ENCODE data around the gene STXBP1. TPM values are rescaled to one million over a fixed set of nuclear protein-coding genes. Genes with fewer than 3 reads are reported as not detected.

Gene STXBP1
- total RNA-seq, 2 donors from 2014 or later = 66.2 to 87.3 TPM

DNA sequence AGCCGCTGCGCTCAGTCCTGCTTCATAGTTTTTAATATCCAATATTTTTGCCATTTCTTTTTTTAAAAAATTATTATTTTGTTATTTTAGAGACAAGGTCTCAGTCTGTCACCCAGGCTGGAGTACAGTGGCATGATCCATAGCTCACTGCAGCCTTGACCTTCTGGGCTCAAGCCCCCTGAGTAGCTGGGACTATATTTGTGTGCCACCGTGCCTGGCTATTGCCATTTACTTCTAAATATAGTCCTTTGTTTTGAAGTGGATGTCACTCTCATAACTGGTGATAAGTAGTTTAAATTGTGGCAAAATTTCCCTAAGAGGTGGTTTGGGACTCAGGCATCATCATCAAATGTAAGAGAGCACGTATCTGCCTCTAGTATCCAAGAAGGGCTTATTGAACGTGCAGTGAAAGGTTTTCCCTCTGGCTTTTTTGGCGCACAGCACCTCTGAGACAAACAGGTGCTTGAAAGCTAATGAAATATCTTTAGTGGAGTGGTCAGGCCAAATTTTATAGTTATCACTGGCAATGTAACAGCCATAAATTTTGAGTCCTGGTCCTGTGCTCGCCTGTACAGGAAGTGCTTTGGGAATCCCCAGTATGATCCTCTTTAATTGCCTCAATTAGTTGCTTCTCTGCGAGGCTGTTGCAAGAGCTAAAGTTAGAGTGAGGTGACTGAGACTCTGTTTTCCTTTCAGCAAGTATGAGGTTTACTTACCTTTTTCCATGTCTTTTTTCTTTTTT lies 14.8 kb downstream of the STXBP1 start:
- ATAC-seq (ENCODE audit: insufficient number of reproducible peaks, low FRiP score, low read depth) = no peak
- TF ChIP-seq, protein P1, sequence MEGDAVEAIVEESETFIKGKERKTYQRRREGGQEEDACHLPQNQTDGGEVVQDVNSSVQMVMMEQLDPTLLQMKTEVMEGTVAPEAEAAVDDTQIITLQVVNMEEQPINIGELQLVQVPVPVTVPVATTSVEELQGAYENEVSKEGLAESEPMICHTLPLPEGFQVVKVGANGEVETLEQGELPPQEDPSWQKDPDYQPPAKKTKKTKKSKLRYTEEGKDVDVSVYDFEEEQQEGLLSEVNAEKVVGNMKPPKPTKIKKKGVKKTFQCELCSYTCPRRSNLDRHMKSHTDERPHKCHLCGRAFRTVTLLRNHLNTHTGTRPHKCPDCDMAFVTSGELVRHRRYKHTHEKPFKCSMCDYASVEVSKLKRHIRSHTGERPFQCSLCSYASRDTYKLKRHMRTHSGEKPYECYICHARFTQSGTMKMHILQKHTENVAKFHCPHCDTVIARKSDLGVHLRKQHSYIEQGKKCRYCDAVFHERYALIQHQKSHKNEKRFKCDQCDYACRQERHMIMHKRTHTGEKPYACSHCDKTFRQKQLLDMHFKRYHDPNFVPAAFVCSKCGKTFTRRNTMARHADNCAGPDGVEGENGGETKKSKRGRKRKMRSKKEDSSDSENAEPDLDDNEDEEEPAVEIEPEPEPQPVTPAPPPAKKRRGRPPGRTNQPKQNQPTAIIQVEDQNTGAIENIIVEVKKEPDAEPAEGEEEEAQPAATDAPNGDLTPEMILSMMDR (IDR thresholded peaks at IDR 0.05) = no peak
- no peak for DNase-seq (ENCODE audit: low spot score)
- H3K27ac ChIP-seq = no peak overlapping the region
- no peak overlapping the region for H3K4me3 ChIP-seq
- no peaks in the 10 kb centered on the region for H3K27me3 ChIP-seq (replicated peaks; ENCODE audit: insufficient read depth)
- H3K9me3 ChIP-seq = no peaks in the 10 kb centered on the region
- no peaks in the 10 kb centered on the region for H3K4me1 ChIP-seq (ENCODE audit: control insufficient read depth in 1 of 2, low read depth in 2 of 2)
- H3K36me3 ChIP-seq = no peaks in the 10 kb centered on the region

- Histone ChIP-seq H3K4me1 (ENCODE audit: control insufficient read depth in 1 of 2, low read depth in 2 of 2) (no peaks in the 10 kb centered on the region), H3K27me3 (replicated peaks; ENCODE audit: insufficient read depth) (no peaks in the 10 kb centered on the region), H3K27ac (no peak overlapping the region), H3K36me3 (no peaks in the 10 kb centered on the region), H3K4me3 (no peak overlapping the region), H3K9me3 (no peaks in the 10 kb centered on the region)
- no peak for DNase-seq (ENCODE audit: low spot score)
- TF ChIP-seq, protein P1 (IDR thresholded peaks at IDR 0.05) = no peak
- ATAC-seq (ENCODE audit: insufficient number of reproducible peaks, low FRiP score, low read depth) = no peak
These were observed 15.4 kb downstream of the STXBP1 start for GRCh38 chr9:127627494-127627855.

- ATAC-seq (ENCODE audit: insufficient number of reproducible peaks, low FRiP score, low read depth) = no peak
- Histone ChIP-seq H3K27me3 (replicated peaks; ENCODE audit: insufficient read depth) (no peaks in the 10 kb centered on the region), H3K9me3 (no peaks in the 10 kb centered on the region), H3K36me3 (no peaks in the 10 kb centered on the region), H3K4me3 (no peak overlapping the region), H3K4me1 (ENCODE audit: control insufficient read depth in 1 of 2, low read depth in 2 of 2) (no peaks in the 10 kb centered on the region), H3K27ac (no peak overlapping the region)
- no peak for DNase-seq (ENCODE audit: low spot score)
- TF ChIP-seq, protein P1 (IDR thresholded peaks at IDR 0.05) = no peak
These were observed 16.8 kb downstream of the STXBP1 start for GRCh38 chr9:127628758-127629467.

- Histone ChIP-seq H3K4me1 (ENCODE audit: control insufficient read depth in 1 of 2, low read depth in 2 of 2) (no peaks in the 10 kb centered on the region), H3K27me3 (replicated peaks; ENCODE audit: insufficient read depth) (no peaks in the 10 kb centered on the region), H3K9me3 (no peaks in the 10 kb centered on the region), H3K27ac (no peak overlapping the region), H3K36me3 (no peaks in the 10 kb centered on the region), H3K4me3 (no peak overlapping the region)
- ATAC-seq (ENCODE audit: insufficient number of reproducible peaks, low FRiP score, low read depth) (no peak), DNase-seq (ENCODE audit: low spot score) (no peak)
- TF ChIP-seq, protein P1 (IDR thresholded peaks at IDR 0.05) = no peak
These were observed 17.5 kb downstream of the STXBP1 start for GRCh38 chr9:127629468-127630081.

- Histone ChIP-seq H3K4me1 (ENCODE audit: control insufficient read depth in 1 of 2, low read depth in 2 of 2) (no peaks in the 10 kb centered on the region), H3K27ac (no peak overlapping the region), H3K4me3 (no peak overlapping the region), H3K27me3 (replicated peaks; ENCODE audit: insufficient read depth) (no peaks in the 10 kb centered on the region), H3K36me3 (no peaks in the 10 kb centered on the region), H3K9me3 (no peaks in the 10 kb centered on the region)
- DNase-seq (ENCODE audit: low spot score) = no peak
- TF ChIP-seq, protein P1 (IDR thresholded peaks at IDR 0.05) = no peak
- ATAC-seq (ENCODE audit: insufficient number of reproducible peaks, low FRiP score, low read depth) = no peak
These were observed 21.3 kb downstream of the STXBP1 start for GRCh38 chr9:127633216-127633862.

Measured in thoracic aorta (tissue), 2 donors.